ENCODE data around the gene CRADD. TPM values are rescaled to one million over a fixed set of nuclear protein-coding genes. Genes with fewer than 3 reads are reported as not detected.

Gene CRADD
- total and polyA plus RNA-seq, 2 donors (not counting 1 experiment from before 2014, with no cell fraction given), result 5.8 to 15.1 TPM

DNA sequence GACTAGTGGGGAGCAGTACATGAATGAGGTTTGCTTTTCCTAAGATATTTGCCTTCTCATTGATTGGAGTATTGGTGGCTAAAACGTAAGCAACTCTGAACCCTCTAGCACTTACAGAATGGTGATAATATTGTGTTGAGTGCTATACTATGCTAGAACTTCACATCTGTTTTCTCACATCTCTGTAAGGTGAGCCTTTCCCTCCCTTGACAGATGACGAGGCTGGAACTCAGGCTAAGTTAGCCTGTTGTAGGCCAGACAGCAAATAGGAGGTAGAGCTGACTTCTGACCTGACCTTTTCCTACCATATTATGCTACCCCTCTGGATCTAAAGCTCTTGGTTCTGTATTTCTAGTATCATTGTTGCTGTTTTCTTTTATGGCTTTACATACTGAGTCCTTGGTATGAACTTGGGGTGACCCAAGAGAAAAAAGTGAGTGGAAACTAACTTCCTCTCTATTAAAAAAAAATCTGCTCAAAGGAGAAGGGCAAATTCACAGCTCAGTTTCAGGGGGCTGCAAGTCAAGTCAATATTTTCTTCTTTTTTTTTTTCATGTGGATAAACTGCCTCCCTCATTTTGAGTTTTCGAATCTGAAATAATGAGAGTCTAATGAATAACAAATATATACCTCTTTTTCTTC is 85.9 kb downstream of the CRADD start:
- no peak overlapping the region for H3K27ac Mint-ChIP-seq
- ChIA-PET POLR2A (interaction anchor here (0.5 kb wide), 1 partner anchor 1025 kb away, joined by 6 read pairs; no protein-coding TSS in a partner anchor), CTCF (interaction anchor here (1.6 kb wide), 1 partner anchor 12 kb away, joined by 6 read pairs; no protein-coding TSS in a partner anchor)
- ATAC-seq (ENCODE audit: low read depth) (no peak), DNase-seq (no peak)
- H3K4me1 ChIP-seq (ENCODE audit: control insufficient read depth in 2 of 2, insufficient read depth in 2 of 2, low read length in 2 of 2), result no peaks in the 10 kb centered on the region
- H3K9me3 Mint-ChIP-seq (ENCODE audit: insufficient read depth), result no peaks in the 10 kb centered on the region
- no peak overlapping the region for H3K4me3 ChIP-seq (ENCODE audit: control extremely low read depth in 1 of 5, extremely low read depth in 1 of 5, insufficient read depth in 1 of 5, low read depth in 2 of 5, low read length in 4 of 5)
- no peaks in the 10 kb centered on the region for H3K36me3 ChIP-seq (replicated peaks in 1 of 2; ENCODE audit: control extremely low read depth in 1 of 2, control insufficient read depth in 1 of 2, extremely low read depth in 1 of 2, insufficient read depth in 2 of 2, low read length in 1 of 2)
- H3K27me3 ChIP-seq (replicated peaks in 1 of 4; ENCODE audit: control extremely low read depth in 1 of 4, control insufficient read depth in 3 of 4, insufficient read depth in 4 of 4, low read length in 3 of 4), result no peaks in the 10 kb centered on the region
- TF ChIP-seq, protein P1, sequence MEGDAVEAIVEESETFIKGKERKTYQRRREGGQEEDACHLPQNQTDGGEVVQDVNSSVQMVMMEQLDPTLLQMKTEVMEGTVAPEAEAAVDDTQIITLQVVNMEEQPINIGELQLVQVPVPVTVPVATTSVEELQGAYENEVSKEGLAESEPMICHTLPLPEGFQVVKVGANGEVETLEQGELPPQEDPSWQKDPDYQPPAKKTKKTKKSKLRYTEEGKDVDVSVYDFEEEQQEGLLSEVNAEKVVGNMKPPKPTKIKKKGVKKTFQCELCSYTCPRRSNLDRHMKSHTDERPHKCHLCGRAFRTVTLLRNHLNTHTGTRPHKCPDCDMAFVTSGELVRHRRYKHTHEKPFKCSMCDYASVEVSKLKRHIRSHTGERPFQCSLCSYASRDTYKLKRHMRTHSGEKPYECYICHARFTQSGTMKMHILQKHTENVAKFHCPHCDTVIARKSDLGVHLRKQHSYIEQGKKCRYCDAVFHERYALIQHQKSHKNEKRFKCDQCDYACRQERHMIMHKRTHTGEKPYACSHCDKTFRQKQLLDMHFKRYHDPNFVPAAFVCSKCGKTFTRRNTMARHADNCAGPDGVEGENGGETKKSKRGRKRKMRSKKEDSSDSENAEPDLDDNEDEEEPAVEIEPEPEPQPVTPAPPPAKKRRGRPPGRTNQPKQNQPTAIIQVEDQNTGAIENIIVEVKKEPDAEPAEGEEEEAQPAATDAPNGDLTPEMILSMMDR (IDR thresholded peaks at IDR 0.05), result no peak
- no peak for TF ChIP-seq EZH2 (IDR thresholded peaks at IDR 0.05; ENCODE audit: borderline replicate concordance, insufficient read depth, low read depth, low read length, poor library complexity, severe bottlenecking)
- peaks cover 32% of the 10 kb centered on the region for H3K4me1 Mint-ChIP-seq
- H3K79me2 ChIP-seq (ENCODE audit: control insufficient read depth, insufficient read depth, low read length), result no peaks in the 10 kb centered on the region
- intact Hi-C loops (cut with micrococcal nuclease), result no loop called here
- H3K27me3 Mint-ChIP-seq, result no peaks in the 10 kb centered on the region
- H3K9me3 ChIP-seq (ENCODE audit: control extremely low read depth in 1 of 3, control insufficient read depth in 2 of 3, insufficient read depth in 1 of 3, low read length in 2 of 3), result no peaks in the 10 kb centered on the region
- H3K4me3 Mint-ChIP-seq, result no peak overlapping the region
- H2AFZ ChIP-seq (ENCODE audit: insufficient read depth, low read depth, low read length, poor library complexity, severe bottlenecking), result no peak overlapping the region
- WGBS (ENCODE audit: insufficient coverage), result no CpG with 5 or more reads among the region's 3 CpGs
- H3K9ac ChIP-seq (ENCODE audit: low read length), result no peak overlapping the region
- no peaks in the 10 kb centered on the region for H4K20me1 ChIP-seq (ENCODE audit: control insufficient read depth, insufficient read depth, low read length, poor library complexity, severe bottlenecking)
- H3K4me2 ChIP-seq (replicated peaks; ENCODE audit: low read depth, low read length, poor library complexity, severe bottlenecking), result no peak overlapping the region
- H3K27ac ChIP-seq (ENCODE audit: low read length in 2 of 2), result no peak overlapping the region

GRCh38 chr12:93763746-93764147 is 86.6 kb downstream of the CRADD start:
- no peak for ATAC-seq (ENCODE audit: low read depth)
- Histone ChIP-seq H3K9me3 (ENCODE audit: control extremely low read depth in 1 of 3, control insufficient read depth in 2 of 3, insufficient read depth in 1 of 3, low read length in 2 of 3) (no peaks in the 10 kb centered on the region), H4K20me1 (ENCODE audit: control insufficient read depth, insufficient read depth, low read length, poor library complexity, severe bottlenecking) (no peaks in the 10 kb centered on the region), H3K36me3 (replicated peaks in 1 of 2; ENCODE audit: control extremely low read depth in 1 of 2, control insufficient read depth in 1 of 2, extremely low read depth in 1 of 2, insufficient read depth in 2 of 2, low read length in 1 of 2) (no peaks in the 10 kb centered on the region), H3K4me3 (ENCODE audit: control extremely low read depth in 1 of 5, extremely low read depth in 1 of 5, insufficient read depth in 1 of 5, low read depth in 2 of 5, low read length in 4 of 5) (no peak overlapping the region), H3K4me2 (replicated peaks; ENCODE audit: low read depth, low read length, poor library complexity, severe bottlenecking) (no peak overlapping the region), H3K27ac (ENCODE audit: low read length in 2 of 2) (no peak overlapping the region), H3K27me3 (replicated peaks in 1 of 4; ENCODE audit: control extremely low read depth in 1 of 4, control insufficient read depth in 3 of 4, insufficient read depth in 4 of 4, low read length in 3 of 4) (no peaks in the 10 kb centered on the region), H3K9ac (ENCODE audit: low read length) (no peak overlapping the region), H3K4me1 (ENCODE audit: control insufficient read depth in 2 of 2, insufficient read depth in 2 of 2, low read length in 2 of 2) (no peaks in the 10 kb centered on the region), H3K79me2 (ENCODE audit: control insufficient read depth, insufficient read depth, low read length) (no peaks in the 10 kb centered on the region), H2AFZ (ENCODE audit: insufficient read depth, low read depth, low read length, poor library complexity, severe bottlenecking) (no peak overlapping the region)
- POLR2A ChIA-PET, result no interaction called here
- intact Hi-C loops (cut with micrococcal nuclease), result no loop called here
- 96% methylated on average over 3 of the region's 3 CpGs for WGBS (ENCODE audit: insufficient coverage)
- DNase-seq, result no peak
- no peak for TF ChIP-seq EZH2 (IDR thresholded peaks at IDR 0.05; ENCODE audit: borderline replicate concordance, insufficient read depth, low read depth, low read length, poor library complexity, severe bottlenecking)
- TF ChIP-seq, protein P1 (IDR thresholded peaks at IDR 0.05), result no peak
- no peaks in the 10 kb centered on the region for H3K27me3 Mint-ChIP-seq
- no peak overlapping the region for H3K27ac Mint-ChIP-seq
- CTCF ChIA-PET, result no interaction called here
- no peaks in the 10 kb centered on the region for H3K9me3 Mint-ChIP-seq (ENCODE audit: insufficient read depth)
- H3K4me1 Mint-ChIP-seq, result peaks cover 35% of the 10 kb centered on the region
- no peak overlapping the region for H3K4me3 Mint-ChIP-seq
